Islet of Langerhans (tissue), 1 donor: ENCODE results near the gene HIBCH.
A peak's percentile ranks its signal among the peaks of the same experiment; 100 is the strongest.
"Not testable (repeated sequence)": the region's sequence is repeated elsewhere in the genome, so short reads cannot be mapped to it uniquely, and the experiment has no call there.

Experiments
- FAIRE-seq: peaks from one replicate; lab custom pipeline; 2011; peaks lifted over from hg19 to GRCh38; lab: Jason Lieb, UNC

The HIBCH gene

GRCh38 chr2:190304404-190304803, 15.2 kb downstream of the HIBCH start:
- no peak for FAIRE-seq

- FAIRE-seq: no peak
Observed at GRCh38 chr2:190303647-190304046, 16.0 kb downstream of the HIBCH start.

GRCh38 chr2:190302052-190302451, 17.6 kb downstream of the HIBCH start:
- no peak for FAIRE-seq

- no peak for FAIRE-seq
Observed at GRCh38 chr2:190301032-190301431, 18.6 kb downstream of the HIBCH start.

- FAIRE-seq: not testable (repeated sequence)
Observed at GRCh38 chr2:190297880-190298279, 21.7 kb downstream of the HIBCH start.

- FAIRE-seq: no peak
Observed at GRCh38 chr2:190283783-190284182, 35.8 kb downstream of the HIBCH start.

GRCh38 chr2:190280565-190281350, 38.9 kb downstream of the HIBCH start:
- no peak for FAIRE-seq

- FAIRE-seq: not testable (repeated sequence)
Observed at GRCh38 chr2:190279256-190280134, 40.1 kb downstream of the HIBCH start.

- peak; percentile 96 for FAIRE-seq
Observed at GRCh38 chr2:190277234-190278112, 42.2 kb downstream of the HIBCH start.

- no peak for FAIRE-seq
Observed at GRCh38 chr2:190272457-190272842, 47.2 kb downstream of the HIBCH start.

GRCh38 chr2:190271783-190272456, 47.7 kb downstream of the HIBCH start:
- FAIRE-seq: no peak

GRCh38 chr2:190270298-190270697, 49.3 kb downstream of the HIBCH start:
- FAIRE-seq: no peak

GRCh38 chr2:190269699-190270098, 49.9 kb downstream of the HIBCH start:
- not testable (repeated sequence) for FAIRE-seq

- FAIRE-seq: no peak
Observed at GRCh38 chr2:190267302-190267701, 52.3 kb downstream of the HIBCH start.

GRCh38 chr2:190266314-190266713, 53.3 kb downstream of the HIBCH start:
- no peak for FAIRE-seq

- no peak for FAIRE-seq
Observed at GRCh38 chr2:190261851-190262250, 57.8 kb downstream of the HIBCH start.

GRCh38 chr2:190256087-190256486, 63.5 kb downstream of the HIBCH start:
- no peak for FAIRE-seq

GRCh38 chr2:190255676-190256075, 64.0 kb downstream of the HIBCH start:
- no peak for FAIRE-seq

- FAIRE-seq: no peak
Observed at GRCh38 chr2:190254063-190254850, 65.4 kb downstream of the HIBCH start.

- FAIRE-seq: no peak
Observed at GRCh38 chr2:190250421-190250820, 69.2 kb downstream of the HIBCH start.

GRCh38 chr2:190235551-190236075, 84.0 kb downstream of the HIBCH start:
- no peak for FAIRE-seq
